Uterus (tissue), 2 donors: ENCODE results near the gene NUMB.

Experiments used
- CTCF ChIP-seq, 4 experiments: fragments of 200-600 bp in 2 of 4; fragments of 450-650 bp in 2 of 4; sonication (generic) in 2 of 4; IDR thresholded peaks; one replicate each; pipeline ENCODE4 v1.5.1; 2016 to 2019; ENCODE audit warnings: antibody characterized with exemption in 4 of 4, mild to moderate bottlenecking in 2 of 4, moderate library complexity in 1 of 4
- POLR2A ChIP-seq, 2 donors: fragments of 450-650 bp; IDR thresholded peaks; one replicate each; pipeline ENCODE4 v1.6.1; 2016; ENCODE audit warnings: antibody characterized with exemption in 2 of 2, mild to moderate bottlenecking in 1 of 2, moderate library complexity in 1 of 2

- TF ChIP-seq CTCF (IDR thresholded peaks at IDR 0.05) (no peak), POLR2A (IDR thresholded peaks at IDR 0.05) (no peak)
Observed at GRCh38 chr14:73325630-73326299, 132.6 kb downstream of the NUMB start.
